HL-60/S4 (cell line): Measurements from ENCODE around the gene BACE2.

ENCODE experiments used
- in situ Hi-C: fragments of 300-500 bp; cut with MboI; formaldehyde crosslinking; loops from 2 replicates; pipeline ENCODE4 v1.14.3; 2022; ENCODE audit warnings: low sequenced_read_pairs

Gene BACE2

DNA sequence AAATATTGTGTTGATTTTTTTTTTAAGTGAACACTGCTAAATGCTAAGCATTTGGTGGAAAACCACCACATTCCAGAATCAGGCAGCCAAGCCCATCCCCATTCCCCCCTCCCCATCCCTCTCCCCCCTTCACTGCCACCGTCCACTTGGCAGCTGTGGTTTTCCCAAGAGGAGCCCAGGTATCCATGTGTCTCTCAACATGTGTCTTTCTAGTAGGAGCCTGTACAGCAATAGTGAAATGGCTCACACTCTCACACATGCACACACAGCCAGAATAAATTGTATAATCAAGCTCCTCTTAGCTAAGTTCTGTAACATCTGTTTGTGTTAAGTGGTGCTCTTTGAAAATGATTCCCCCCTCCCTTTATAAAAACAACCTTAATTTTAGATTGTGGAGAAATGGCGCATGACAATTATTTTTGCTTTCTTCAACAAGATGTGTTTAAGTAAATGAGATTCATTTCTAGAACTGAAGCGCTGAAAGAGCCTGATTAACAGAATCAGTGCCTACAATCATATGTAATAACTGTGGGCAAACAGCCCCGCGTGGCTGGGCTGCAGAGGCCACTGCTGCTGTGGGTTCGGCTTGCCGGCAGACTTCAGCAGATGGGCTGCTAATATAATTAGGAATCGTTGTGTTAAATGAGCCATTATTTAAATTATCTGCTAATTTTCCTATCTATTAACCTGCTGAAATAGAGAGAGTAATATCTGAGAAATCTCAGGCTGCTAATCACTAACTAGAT lies 43.3 kb downstream of the BACE2 start:
- in situ Hi-C loops: no loop called here

DNA sequence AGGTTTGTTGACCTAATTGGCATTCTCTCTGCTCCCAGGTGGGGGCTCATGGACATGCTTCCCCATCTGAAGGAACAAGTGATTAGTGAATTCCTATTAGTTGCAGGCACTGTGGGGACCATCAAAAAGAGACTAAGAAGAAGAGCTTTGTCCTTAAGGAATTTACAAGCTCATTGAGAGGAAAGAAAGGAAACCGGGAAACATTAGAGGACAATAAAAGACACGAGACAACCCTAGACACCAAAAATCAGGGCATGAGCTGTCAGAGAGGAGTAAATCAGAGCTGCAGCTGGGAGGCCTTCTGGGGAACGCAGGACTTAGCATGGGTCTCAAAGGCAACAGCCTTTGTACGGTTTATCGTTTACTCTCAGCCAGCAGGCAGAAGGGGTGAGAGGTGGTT lies 45.1 kb downstream of the BACE2 start:
- in situ Hi-C loops: no loop called here

- in situ Hi-C loops: no loop called here
Observed at GRCh38 chr21:41215856-41216408, 48.0 kb downstream of the BACE2 start.

DNA sequence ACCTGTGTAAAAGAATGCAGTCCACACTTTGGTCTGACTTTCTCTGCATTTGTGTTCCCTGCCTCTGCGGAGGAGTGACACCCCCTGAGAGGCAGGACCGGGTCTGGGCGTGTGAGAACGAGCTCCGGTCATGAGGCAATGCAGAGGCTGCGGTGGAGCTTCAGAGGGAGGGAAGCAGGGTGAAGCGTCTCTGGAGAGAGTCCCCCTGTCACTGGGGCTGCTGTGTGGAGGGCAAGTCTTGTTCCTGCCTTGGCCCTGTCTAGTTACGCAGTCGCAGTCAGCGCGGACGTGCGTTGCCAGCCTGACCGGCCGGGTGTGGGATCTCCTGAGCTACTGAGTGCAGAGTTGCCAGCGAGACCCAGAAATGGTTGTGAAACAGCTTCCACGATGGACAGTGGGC lies 48.5 kb downstream of the BACE2 start:
- in situ Hi-C loops: no loop called here

GRCh38 chr21:41217671-41218385 lies 49.9 kb downstream of the BACE2 start:
- in situ Hi-C loops: no loop called here

- in situ Hi-C loops: no loop called here
Observed at GRCh38 chr21:41219498-41220207, 51.7 kb downstream of the BACE2 start.

- in situ Hi-C loops: no loop called here
Observed at GRCh38 chr21:41220208-41220733, 52.3 kb downstream of the BACE2 start.

DNA sequence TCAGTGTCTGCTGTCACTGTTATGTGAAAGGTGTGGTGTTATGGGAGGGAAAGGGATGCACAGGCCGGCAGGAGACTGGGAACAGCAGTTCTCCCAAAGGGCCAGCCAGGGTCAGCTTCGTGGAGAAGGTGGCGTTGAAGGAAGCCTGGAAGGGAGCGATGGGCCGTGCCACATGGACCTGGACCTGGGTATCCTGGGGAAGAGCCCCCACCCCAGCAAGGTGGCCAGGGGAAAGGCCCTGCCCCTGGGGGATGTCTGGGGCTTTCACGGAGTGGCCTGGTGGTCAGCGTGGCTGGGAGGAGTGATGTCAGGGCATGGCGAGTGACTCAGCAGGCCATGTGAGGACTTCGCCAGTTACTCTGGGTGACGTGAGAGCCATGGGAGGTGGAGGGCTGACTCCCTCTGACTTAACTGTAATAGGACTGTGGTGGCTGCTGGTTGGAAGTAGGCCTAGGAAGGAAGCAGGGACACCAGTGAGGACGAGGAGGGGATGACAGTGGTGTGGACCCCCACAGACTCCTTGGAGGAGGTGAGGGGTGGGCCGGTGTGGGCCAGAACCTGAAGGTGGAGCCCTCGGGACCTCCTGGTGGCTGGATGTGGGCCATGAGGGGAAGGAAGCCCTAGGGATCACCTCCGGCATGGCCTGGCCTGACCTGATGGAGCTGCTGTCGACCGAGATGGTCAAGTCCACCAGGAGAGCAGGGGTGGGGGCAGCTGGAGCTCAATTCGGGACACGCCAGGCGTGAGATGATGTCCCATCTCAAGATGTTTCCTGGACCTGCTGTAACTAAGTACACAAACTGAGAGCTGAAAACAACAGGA lies 54.5 kb downstream of the BACE2 start:
- in situ Hi-C loops: no loop called here

DNA sequence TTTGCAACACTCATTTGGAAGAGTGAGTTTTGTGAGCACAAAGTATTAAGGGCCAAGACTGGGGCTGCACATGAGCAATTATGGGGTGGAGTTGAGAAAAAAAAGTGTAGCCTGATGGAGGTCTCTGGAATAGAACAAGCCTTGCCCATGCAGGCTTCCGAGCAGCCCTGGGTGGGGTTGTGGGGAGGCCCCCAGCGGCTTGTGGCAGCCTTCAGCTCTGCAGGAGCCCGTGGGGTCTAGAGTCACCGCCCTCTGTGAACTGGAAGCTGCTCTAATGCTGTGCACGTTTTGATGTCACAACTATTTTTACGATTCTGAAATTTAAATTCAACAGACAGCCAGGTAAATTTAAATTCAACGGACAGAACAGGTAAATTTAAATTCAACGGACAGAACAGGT lies 58.9 kb downstream of the BACE2 start:
- in situ Hi-C loops: no loop called here

- in situ Hi-C loops: no loop called here
Observed at GRCh38 chr21:41227357-41228005, 59.5 kb downstream of the BACE2 start.

- in situ Hi-C loops: no loop called here
Observed at GRCh38 chr21:41228006-41228370, 60.0 kb downstream of the BACE2 start.

DNA sequence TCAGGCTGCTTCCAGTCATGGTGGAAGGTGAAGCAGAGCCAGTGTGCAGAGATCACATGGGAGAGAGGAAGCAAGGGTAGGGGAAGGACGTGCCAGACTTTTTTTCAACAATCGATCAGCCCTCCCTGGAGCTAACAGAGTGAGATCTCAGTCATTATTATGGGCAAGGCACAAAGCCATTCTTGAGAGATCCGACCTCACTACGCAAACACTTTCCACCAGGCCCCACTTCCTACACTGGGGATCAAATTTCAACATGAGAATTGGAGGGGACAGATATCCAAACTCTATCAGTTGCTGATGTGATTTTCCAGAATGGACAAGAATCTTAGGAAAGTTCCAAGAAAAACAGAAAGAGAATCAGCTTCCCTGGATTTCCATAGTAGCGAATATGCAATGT lies 60.5 kb downstream of the BACE2 start:
- in situ Hi-C loops: no loop called here

DNA sequence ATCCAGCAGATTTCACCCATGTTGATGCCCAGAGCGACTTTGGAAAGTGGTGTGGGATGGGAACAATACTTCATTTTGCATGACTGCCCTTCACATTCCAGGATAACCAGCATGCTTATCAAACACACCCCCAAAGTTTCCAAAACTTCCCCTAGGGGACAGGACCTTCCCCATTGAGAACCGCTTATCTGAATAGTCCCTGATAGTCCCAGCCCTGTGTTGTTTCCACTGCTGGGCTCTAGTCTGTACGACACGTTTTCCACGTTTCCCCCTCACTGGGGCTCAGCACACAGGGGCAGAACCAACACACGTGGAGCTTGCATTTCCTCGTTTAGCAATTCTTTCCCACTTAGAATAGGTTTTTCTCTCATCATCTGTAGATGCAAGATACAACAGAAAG lies 61.0 kb downstream of the BACE2 start:
- in situ Hi-C loops: no loop called here

DNA sequence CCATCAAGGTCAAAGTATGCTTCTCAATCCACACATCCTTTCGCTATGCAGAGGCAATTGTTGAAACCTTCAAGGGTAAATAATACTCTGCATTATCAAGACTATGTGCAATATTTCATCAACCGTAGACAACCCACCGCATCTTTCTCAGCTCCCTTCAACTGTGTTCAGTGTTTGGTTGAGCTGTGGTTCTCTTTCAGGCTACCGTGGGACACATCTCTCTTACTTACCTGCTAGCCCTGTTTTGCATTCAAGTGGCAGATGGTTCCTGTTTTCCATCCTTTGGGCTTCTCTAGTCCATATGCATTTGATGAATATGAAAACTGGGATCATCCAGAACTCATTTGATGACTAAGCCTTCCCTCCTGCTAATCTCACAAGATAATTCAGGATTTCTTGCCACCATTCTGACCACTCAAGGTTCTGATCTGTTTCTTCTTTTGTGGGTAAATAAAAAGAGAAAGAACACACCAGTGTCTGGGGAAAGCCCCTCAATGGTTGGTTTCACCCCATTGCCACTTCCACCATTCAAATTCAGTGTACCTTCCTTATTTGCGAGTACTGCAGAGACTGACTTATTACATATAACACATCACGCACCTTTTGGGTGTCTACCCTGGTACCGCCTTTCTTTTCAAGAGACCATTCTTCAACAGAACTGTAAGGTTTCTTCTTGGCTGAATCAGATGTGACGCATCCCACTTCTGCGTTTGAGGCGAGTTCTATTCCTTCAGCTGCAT lies 61.7 kb downstream of the BACE2 start:
- in situ Hi-C loops: no loop called here

DNA sequence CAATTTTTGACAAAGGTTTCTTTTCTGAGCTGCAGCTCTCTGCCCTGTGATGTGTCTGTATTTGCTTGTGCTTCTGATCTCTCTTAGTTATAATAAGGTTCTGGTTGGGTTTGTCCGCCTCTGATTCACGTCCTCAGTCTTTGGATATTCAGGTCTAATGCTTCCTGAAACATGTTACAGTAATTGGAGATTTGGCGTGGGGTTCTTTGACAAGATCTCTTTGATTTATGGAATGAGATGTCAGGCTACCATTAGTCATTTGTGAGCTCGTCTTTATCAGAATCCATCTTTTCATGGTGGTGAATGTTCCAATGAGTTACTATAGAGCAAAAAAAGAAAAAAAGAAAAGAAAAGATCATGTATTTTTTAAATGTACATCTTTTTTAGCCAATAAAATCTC lies 62.5 kb downstream of the BACE2 start:
- in situ Hi-C loops: no loop called here

- in situ Hi-C loops: no loop called here
Observed at GRCh38 chr21:41231060-41231459, 63.1 kb downstream of the BACE2 start.

- in situ Hi-C loops: no loop called here
Observed at GRCh38 chr21:41232013-41232412, 64.1 kb downstream of the BACE2 start.

- in situ Hi-C loops: no loop called here
Observed at GRCh38 chr21:41233916-41234315, 66.0 kb downstream of the BACE2 start.

- in situ Hi-C loops: no loop called here
Observed at GRCh38 chr21:41234569-41234968, 66.6 kb downstream of the BACE2 start.
